Tibial nerve (tissue), 4 donors: ENCODE data around the gene SFI1.

Source experiments
- CTCF ChIP-seq, 5 experiments: fragments of 200-600 bp in 3 of 5; fragments of 450-650 bp in 2 of 5; sonication (generic) in 3 of 5; IDR thresholded peaks; one replicate each; pipeline ENCODE4 v1.5.1; 2016 to 2019; ENCODE audit warnings: antibody characterized with exemption in 5 of 5, mild to moderate bottlenecking in 3 of 5, moderate library complexity in 2 of 5
- EP300 ChIP-seq, 2 donors: sonication (generic); formaldehyde crosslinking; IDR thresholded peaks; one replicate each; pipeline ENCODE4 v1.6.1; 2017; ENCODE audit warnings: antibody characterized with exemption in 2 of 2, mild to moderate bottlenecking in 1 of 2
- POLR2A ChIP-seq, 2 donors: fragments of 450-650 bp; IDR thresholded peaks; one replicate each; pipeline ENCODE4 v1.6.1; 2017; ENCODE audit warnings: antibody characterized with exemption in 2 of 2, mild to moderate bottlenecking in 2 of 2, moderate library complexity in 2 of 2

- TF ChIP-seq CTCF (IDR thresholded peaks at IDR 0.05) (no peak), POLR2A (IDR thresholded peaks at IDR 0.05) (no peak), EP300 (IDR thresholded peaks at IDR 0.05) (no peak)
Measured at GRCh38 chr22:31652911-31653684, 156.8 kb downstream of the SFI1 start.
